ENCODE measurements around the gene FMO2. TPM values are rescaled to one million over a fixed set of nuclear protein-coding genes. Genes with fewer than 3 reads are reported as not detected.
A peak's percentile ranks its signal among the peaks of the same experiment; 100 is the strongest.

The FMO2 gene
- total RNA-seq, 1 experiment from 2014 or later: 0.14 TPM

DNA sequence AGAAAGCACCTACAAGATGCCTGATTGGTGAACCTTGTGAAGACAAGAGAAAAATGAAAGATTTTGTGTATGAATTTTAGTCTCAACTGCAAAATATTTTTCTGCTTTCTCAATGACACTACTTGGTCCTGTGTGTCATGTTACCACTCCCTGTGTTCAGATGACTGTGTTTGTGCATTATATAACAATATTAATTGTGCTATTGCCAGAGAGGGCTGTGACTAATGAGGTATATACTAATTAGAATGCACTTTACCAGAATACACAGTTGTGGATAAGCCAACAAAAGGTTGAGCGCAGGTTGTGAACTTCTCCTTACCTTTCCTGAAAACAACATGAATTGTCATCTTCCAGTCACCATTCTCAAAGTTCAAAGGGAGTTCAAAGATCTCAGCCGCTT lies 17.3 kb upstream of the FMO2 start:
- DNase-seq (ENCODE audit: low spot score): no peak
- in situ Hi-C loops (cut with HindIII; ENCODE audit: low sequenced_read_pairs): no loop called here

DNA sequence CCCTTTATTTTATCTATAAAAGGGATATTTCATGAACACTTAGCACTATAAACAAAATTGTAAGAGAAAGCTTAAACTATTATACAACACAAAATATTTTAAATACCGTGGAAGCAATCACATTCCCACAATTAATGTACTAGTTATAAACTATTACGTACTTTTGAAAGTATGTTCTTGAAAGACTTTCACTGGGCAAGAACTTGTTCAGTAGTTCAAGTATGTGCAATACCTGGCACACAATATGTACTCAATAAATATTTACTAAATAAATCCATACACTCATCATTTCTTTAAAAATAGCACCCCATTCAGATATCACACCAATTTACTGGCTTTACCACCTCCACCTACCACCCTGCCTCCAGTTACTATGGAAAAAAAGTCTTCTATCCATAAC lies 12.6 kb upstream of the FMO2 start:
- in situ Hi-C loops (cut with HindIII; ENCODE audit: low sequenced_read_pairs): no loop called here

DNA sequence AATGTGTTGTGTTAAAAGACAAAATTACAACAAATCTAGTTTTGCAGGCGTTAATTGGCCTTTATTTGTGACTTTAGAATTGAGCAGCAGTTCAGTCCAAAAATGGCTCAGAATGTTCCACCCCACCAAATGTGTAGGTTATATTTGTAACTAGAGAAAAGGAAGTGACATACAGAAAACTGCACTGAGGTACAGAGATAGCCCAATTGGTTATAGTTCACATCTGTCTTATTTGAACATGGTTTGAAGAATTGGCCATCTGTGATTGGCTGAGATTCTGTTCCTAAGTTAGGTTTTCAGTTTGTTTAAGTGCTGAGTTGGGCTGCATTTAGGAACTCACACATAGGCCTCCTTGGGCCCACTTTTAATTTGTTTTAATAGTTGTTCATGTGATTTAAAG lies 12.0 kb upstream of the FMO2 start:
- no peak for DNase-seq (ENCODE audit: low spot score)
- in situ Hi-C loops (cut with HindIII; ENCODE audit: low sequenced_read_pairs): no loop called here

More for the DNA sequence above, 12.6 kb upstream of the FMO2 start:
- DNase-seq (ENCODE audit: low spot score): no peak

DNA sequence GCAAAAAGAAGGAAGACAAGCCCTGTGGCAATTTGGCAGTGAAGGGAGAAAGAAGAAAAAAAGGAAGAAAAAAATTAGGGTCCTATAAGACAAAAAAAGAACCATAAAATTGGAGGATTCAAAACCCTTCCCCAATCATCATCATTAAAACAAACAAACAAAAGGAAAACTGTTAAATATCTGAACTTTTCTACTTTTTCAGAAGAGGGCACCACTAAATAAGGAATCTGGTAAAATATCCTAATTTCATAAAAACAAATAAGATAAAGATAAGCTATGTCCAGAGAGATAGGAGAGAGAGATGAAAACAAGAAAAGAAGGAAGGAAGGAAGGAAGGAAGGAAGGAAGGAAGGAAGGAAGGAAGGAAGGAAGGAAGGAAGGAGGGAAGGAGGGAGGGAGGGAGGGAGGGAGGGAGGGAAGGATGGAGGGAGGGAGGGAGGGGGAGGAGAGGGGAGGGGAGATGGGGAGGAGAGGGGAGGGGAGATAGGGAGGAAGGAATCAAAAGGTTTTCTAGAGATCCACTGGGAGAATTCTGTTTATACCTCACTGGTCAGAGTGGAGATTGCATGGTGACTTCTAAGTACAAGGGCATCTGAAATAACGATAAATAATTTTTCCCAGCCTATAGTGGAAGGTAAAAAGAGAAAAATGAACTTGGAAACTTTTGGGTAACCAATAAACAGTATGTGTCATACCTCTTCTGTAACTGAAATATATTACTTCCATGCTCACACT lies 10.4 kb upstream of the FMO2 start:
- in situ Hi-C loops (cut with HindIII; ENCODE audit: low sequenced_read_pairs): no loop called here

DNA sequence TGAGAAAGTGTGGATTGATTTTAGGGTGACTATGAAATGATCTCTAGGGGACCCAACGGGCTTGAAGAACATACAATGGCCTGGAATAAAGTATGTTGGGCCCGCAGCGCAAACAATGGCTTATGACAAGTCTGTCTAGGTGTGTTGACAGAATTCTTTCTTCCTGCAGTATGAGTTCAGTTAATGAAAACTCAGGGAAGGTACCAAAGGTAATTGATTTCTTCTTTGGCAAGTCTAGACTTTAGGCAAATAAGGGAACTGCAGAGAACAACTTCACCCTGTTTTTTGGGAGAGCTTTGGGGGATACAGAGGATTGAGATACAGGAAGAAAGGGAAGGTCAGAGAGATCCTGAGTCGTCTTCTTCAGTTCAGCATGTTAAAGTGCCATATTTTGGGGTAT lies 7.8 kb upstream of the FMO2 start:
- DNase-seq (ENCODE audit: low spot score): no peak
- in situ Hi-C loops (cut with HindIII; ENCODE audit: low sequenced_read_pairs): no loop called here

More for the DNA sequence above, 10.4 kb upstream of the FMO2 start:
- no peak for DNase-seq (ENCODE audit: low spot score)

DNA sequence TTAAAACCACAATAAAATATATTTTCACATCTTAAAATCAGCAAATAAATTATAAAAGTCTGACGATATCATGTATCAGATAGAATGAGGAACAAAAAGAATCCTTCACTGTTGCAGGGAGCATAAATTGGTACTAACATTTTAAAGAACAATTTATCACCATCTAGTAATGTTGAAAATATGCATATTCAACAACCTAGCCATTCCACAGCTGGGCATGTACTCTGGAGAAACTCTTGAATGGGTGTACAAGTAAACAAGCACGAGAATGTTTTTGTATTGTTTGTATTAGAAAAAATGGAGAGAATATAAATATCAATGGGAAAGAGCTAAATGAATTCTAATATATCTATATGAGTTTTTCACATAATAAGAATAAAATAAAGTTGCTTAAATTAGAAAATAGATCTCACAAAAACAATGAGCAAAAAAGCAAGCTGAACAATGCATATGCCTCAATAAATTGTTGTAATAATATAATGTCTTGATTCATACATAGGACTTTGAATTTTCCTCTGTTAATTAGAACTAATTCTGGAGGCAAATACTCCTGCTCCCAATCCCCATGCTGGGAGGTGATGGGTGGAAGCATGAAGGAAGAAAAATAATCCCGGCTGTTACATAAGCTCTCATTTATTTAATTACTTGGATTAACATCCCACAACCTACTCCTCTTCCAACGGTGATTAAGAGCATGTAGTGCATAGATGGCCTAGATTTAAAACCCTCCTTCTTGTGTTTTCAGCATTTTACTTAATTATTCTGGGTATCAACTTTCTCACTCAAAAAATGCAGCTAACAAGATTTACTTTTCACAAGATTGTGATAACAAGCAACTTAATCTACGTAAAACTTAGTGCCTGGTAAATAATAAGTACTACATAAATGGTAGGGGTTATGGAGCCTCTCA lies 5.5 kb upstream of the FMO2 start:
- in situ Hi-C loops (cut with HindIII; ENCODE audit: low sequenced_read_pairs): no loop called here

DNA sequence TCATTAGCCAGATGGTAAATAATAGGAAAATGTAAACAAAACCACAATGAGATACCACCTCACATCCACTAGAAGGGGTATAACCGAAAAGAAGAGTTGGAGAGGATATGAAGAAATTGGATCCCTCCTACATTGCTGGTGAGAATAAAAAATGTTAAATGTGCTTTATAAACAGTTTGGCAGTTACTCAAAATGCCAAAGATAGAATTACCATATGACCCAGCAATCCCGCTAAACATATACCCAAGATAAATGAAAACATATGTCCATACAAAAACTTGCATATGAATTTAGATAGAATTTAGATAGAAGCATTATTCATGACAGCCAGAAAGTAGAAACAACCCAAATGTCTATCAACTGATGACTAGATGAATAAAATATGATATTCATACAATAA lies 4.4 kb upstream of the FMO2 start:
- no peak for DNase-seq (ENCODE audit: low spot score)
- in situ Hi-C loops (cut with HindIII; ENCODE audit: low sequenced_read_pairs): no loop called here

More for the DNA sequence above, 5.5 kb upstream of the FMO2 start:
- DNase-seq (ENCODE audit: low spot score): no peak

DNA sequence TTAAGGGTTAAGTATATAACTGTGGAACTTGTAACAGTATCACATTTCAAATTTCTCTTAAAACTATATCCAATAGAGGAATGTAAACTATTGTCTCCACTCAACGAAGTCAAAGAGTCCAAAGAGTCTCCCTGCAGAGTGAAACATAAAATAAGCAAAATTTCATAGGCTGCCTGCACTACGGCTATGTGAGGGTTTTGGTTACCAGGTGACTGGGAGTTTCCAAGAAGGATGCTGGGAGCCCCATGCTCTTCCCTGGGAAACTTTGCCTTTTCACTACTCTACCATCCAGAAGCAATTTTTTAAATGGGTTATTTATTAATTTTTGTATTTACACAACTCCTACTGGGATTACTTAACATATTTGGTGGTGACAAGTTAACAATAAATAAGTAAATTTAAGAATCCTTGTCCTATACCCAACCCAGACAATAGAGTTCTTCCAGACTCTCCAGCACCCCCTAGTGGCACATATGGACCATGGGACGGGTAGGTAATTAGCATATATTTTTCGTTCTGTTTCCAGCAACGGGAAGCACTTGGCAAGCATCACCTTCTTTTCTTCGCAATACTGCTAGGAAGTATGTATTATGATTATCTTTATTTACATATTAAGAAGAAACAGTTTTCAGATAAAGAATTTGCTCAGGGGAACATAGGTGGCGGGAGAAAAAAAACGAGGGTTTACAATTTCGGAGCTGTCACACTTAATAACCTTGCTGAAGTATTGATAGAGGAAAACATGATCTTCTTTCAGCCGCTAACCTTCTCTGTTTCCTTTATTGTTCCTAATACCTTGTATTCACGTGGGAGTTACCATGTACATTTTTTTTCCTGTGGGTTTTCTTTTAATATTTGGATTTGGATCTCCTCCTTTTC lies 3.5 kb downstream of the FMO2 start:
- in situ Hi-C loops (cut with HindIII; ENCODE audit: low sequenced_read_pairs): no loop called here
- DNase-seq (ENCODE audit: low spot score): peak; percentile 8

DNA sequence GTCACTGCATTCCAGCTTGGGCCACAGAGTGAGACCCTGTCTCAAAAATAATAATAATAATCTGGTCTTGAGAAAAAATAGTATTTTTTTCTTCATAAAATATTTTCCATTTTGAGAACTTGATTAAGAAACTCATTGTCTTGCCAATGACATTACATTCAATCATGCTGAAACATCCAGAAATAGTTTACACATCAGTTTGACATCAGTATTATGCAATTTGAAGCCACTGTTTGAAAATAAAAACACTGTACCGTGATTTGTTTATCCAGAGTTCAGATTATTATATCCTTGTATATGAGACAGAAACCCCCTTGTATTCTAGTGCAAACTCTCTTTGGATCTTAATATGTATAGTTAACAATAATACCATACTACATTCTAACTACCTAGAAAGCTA lies 6.9 kb downstream of the FMO2 start:
- no peak for DNase-seq (ENCODE audit: low spot score)
- in situ Hi-C loops (cut with HindIII; ENCODE audit: low sequenced_read_pairs): no loop called here

DNA sequence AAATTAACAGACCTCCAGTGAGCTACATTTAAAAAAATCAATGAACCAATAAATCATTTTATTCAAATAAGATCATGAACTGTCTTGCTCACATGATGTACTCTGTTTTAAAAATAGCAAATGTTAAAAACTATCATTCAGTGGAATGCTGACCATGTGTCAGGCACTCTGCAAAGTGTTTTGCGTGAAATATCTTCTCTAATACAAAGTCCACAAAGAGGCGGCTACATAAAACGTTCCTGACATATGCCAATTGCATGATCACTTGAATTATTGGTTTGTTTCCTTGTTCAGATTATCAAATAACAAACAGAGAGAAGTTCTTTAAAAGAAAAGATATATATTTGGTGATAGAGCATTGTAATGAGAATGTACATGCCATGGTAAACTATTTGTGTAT lies 10.7 kb downstream of the FMO2 start:
- in situ Hi-C loops (cut with HindIII; ENCODE audit: low sequenced_read_pairs): no loop called here
- DNase-seq (ENCODE audit: low spot score): no peak

DNA sequence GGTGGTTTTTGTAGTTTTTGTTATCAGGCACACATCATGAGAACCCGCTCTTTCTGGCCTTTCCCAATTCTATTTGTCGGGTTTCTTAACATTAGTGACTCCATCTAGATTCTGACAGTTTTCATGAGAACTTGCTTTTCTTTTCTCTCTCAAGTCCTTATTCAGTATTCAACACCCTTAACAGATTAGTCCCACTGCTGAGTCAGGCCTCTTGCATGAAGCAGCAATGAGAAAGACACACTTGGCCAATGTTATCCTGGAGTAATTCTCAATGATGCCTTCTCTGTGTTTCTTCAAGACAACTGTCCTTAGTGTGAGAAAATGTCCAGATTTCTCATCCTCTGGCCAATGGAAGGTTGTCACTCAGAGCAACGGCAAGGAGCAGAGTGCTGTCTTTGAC lies 11.3 kb downstream of the FMO2 start:
- DNase-seq (ENCODE audit: low spot score): no peak
- in situ Hi-C loops (cut with HindIII; ENCODE audit: low sequenced_read_pairs): no loop called here

DNA sequence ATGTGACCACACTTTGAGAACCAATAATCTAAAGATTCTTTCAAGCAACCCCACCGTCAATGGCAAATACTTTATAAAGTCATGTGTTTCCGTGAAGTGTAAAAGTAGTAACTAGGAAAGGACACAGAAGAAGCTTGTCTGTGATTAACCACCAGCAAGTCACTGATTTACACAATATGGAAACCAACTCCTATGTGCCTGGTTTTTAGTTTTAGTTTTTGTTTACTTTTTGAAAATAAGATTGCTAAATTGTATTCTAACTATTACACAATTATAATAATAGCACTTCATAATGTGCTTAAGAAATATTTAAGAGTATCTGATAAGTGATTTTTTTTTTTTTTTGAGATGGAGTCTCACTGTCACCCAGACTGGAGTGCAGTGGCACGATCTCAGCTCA lies 13.0 kb downstream of the FMO2 start:
- in situ Hi-C loops (cut with HindIII; ENCODE audit: low sequenced_read_pairs): no loop called here
- DNase-seq (ENCODE audit: low spot score): no peak

DNA sequence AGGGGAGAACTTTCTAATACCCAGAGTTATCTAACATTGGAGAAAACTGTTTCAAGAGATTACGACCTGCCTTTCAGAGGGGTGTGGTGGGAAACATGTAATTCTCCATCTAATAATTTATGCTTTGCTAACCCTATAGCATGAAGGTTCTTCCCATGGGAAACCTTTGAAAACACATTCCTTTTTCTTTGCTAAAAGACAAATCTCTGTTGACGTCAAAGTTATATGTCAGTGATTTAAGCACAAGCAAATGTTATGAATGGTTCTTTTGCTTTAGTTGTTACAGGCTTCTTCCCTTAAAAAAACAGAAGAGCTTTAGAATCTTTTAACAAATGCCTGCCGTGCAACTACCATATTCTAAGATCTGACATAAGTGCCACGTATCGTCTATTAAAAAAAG lies 19.2 kb downstream of the FMO2 start:
- in situ Hi-C loops (cut with HindIII; ENCODE audit: low sequenced_read_pairs): no loop called here
- no peak for DNase-seq (ENCODE audit: low spot score)

DNA sequence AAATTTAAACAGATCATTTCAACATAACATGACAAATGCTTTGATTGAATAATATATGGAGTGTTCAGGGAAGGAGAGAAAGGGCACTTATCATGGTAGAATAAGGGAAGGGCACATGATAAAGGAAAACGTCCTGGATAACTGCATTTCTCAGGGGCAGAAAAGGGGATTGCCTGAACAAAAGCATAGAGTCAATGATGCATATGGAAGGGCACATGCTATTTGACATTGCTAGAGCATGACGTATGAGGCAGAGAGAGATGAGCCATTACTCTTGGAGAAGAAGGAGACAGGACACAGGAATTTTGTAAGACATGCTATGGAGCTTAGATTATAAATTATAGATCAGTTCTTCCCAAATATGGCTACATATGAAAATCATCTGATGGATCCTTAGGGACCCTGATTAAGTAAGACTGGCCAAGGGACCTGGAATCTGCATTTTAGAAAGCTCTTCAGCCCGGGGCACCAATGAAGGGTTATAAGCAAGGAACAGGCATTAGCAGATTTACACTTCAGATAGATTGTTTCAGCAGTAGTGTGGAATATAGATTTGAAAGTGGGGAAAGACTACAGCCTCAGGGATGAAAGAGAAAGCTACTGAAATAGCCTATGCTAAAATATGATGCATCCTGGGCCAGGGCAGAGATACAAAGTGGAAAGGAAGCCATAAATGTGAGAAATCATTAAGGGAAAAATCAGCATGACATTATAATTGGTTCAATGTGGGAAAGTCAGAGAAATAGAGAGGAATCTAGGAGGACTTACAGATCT lies 21.3 kb downstream of the FMO2 start:
- in situ Hi-C loops (cut with HindIII; ENCODE audit: low sequenced_read_pairs): no loop called here
- DNase-seq (ENCODE audit: low spot score): no peak

DNA sequence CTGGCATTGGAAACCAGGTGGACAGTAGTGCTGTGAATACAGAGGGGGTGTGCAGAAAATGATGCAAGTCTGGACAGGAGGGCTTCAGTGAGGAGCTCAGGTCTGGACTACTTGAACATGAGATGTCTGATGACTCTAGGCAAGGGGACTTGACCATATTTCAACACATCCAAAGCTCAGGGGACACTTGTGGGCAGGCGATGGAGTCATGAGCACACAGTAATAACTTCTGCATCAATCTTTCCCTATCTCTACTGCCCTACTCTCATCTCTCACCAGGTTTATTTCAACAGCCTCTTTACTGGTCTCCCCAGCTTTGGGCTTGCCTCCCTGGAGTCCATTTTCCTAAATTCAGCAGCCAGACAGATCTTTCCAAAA lies 21.9 kb downstream of the FMO2 start:
- no peak for DNase-seq (ENCODE audit: low spot score)
- in situ Hi-C loops (cut with HindIII; ENCODE audit: low sequenced_read_pairs): no loop called here

DNA sequence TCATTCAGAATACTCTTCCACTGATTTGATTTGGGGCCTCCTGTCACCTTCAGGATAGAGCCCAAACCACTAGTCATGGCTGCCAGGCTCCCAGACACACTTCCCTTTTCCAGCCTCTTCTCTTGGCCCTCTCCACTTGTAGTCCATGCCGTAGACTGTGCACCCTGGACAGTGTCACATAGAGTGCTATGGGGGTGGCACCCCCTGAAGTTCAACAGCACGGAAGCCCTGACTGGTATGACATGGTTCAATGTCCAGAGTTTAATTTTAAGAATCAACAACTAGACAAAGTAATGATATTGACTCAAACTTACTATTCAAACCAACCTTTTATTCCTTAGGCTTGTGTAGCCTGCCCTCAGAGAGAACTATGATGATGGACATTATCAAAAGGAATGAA lies 22.3 kb downstream of the FMO2 start:
- in situ Hi-C loops (cut with HindIII; ENCODE audit: low sequenced_read_pairs): no loop called here
- DNase-seq (ENCODE audit: low spot score): no peak

DNA sequence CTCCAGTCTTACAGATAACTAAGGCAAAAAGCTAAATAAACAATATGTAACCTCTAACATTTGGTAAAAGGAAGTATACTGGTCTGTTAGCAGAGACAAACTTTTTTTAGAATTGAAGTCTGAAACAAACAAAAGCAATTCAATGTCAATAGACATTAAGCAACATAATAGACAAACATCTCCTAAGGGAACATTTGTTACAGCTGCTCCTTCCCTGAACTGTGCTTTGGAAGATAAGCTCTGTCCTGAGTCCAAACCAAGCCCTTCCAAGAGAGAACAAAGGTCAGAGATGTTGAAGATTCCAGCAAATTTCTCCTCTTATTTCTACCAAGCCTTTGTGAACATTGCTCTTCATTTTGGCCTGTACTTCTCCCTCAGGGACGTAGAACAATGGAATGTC lies 25.3 kb downstream of the FMO2 start:
- in situ Hi-C loops (cut with HindIII; ENCODE audit: low sequenced_read_pairs): no loop called here
- no peak for DNase-seq (ENCODE audit: low spot score)

DNA sequence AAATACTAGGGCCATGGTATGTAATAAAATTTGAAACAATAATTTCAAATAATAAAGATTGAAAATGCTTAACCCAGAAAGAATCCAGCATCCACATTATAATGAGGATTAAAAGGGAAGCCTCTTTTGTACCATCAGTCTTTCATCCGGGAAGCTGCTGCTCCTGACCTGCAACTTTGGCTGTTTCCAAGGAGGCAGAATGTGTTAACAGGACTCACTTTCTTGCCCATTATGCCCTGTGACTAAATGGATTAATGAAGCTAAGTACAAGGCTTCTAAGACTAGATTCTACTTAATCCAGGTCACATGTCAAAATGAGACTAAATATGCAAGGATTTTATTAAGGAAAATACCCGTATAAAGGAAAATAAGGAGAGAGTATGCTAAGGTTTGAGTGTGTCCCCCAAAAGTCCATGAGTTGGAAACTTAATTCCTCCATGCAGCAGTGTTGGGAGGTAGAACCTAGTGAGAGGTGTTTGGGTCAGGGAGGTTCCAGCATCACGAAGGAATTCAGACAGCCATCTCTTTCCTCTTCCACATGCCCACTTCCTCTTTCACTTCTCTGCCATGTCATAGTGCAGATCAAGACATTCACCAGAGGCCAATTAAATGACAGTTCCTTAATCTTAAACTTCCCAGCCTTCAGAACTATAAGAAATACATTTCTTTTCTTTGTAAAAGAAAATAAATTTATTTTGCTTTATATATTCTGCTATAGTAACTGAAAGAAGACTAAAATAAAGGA lies 27.7 kb downstream of the FMO2 start:
- in situ Hi-C loops (cut with HindIII; ENCODE audit: low sequenced_read_pairs): no loop called here
- DNase-seq (ENCODE audit: low spot score): no peak
